ENCODE data around the gene ELAVL1. TPM values are rescaled to one million over a fixed set of nuclear protein-coding genes. Genes with fewer than 3 reads are reported as not detected.
A peak's percentile ranks its signal among the peaks of the same experiment; 100 is the strongest.

The ELAVL1 gene
- total and polyA plus RNA-seq, 2 of the 13 experiments (the other 11 are each of a cell fraction or from before 2014, with no cell fraction given): 27.9 to 38.4 TPM

DNA sequence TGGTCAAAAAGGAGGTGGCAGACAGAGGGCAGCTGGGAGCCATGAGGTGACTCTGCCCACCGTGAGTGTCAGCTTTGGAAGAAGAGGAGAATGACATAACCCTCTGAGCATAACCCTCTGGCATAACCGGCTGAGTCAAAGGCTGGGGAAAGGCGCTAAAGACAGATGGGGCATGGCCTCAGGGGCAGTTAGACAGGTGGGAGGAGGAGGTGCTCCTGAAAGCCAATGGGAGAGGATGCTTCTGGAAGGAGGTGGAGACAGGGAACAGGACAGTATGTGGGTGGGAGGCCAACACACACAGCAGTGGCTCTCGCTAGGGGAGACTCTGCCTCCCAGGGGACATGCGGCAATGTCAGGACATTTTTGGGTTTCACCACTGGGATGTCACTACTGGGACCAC is 17.1 kb downstream of the ELAVL1 start:
- FAIRE-seq (no peak), ATAC-seq (no peak), DNase-seq (ENCODE audit: low spot score) (no peak)
- BruUV-seq (replicated peaks): no TSS peak
- Histone ChIP-seq H3K4me3 (replicated peaks in 1 of 3; ENCODE audit: insufficient read depth in 1 of 3, low read depth in 2 of 3, low read length in 3 of 3) (no peak overlapping the region), H3K27ac (ENCODE audit: extremely low read length, insufficient read depth, low read length) (no peak overlapping the region), H3K4me2 (ENCODE audit: low read depth, low read length) (no peak overlapping the region), H3K79me2 (ENCODE audit: insufficient read depth, low read length) (peaks cover 30% of the 10 kb centered on the region), H3K36me3 (replicated peaks in 1 of 2; ENCODE audit: control insufficient read depth in 1 of 2, insufficient read depth in 2 of 2, low read length in 2 of 2) (peaks cover 46 to 86% of the 10 kb centered on the region in 2 experiments), H3K27me3 (ENCODE audit: control insufficient read depth in 1 of 2, insufficient read depth in 2 of 2, low read length in 2 of 2) (no peaks in the 10 kb centered on the region), H3K9me3 (ENCODE audit: low read length) (no peaks in the 10 kb centered on the region), H3K9ac (ENCODE audit: insufficient read depth, low read depth, low read length) (no peak overlapping the region), H4K20me1 (ENCODE audit: insufficient read depth, low read length) (peaks cover 22% of the 10 kb centered on the region), H3K4me1 (ENCODE audit: insufficient read depth, low read length) (peaks cover 2% of the 10 kb centered on the region), H2AFZ (ENCODE audit: low read length) (no peak overlapping the region)
- no peak for TF ChIP-seq CAMTA2 (CRISPR knock-in tag; IDR thresholded peaks at IDR 0.05; ENCODE audit: borderline replicate concordance)
- no peak for TF ChIP-seq ZZZ3 (CRISPR knock-in tag; IDR thresholded peaks at IDR 0.05; ENCODE audit: borderline replicate concordance)
- TF ChIP-seq NFE2 (CRISPR knock-in tag; IDR thresholded peaks at IDR 0.05): no peak
- no peak for TF ChIP-seq KLF6 (CRISPR knock-in tag; IDR thresholded peaks at IDR 0.05)
- no peak for TF ChIP-seq THAP11 (CRISPR knock-in tag; IDR thresholded peaks at IDR 0.05)
- no peak for TF ChIP-seq ZNF704 (CRISPR knock-in tag; IDR thresholded peaks at IDR 0.05; ENCODE audit: borderline replicate concordance)
- POLR2A ChIA-PET: no interaction called here
- in situ Hi-C loops (cut with HindIII; ENCODE audit: extremely low pct_ligation_motif_present, low pct_unique_long_range_greater_than_20kb) (no loop called here), intact Hi-C loops (cut with micrococcal nuclease; ENCODE audit: unreplicated experiment) (no loop called here)
- CTCF ChIA-PET (ENCODE audit: low intra/inter-chr PET ratio, low total read pairs): no interaction called here
- WGBS (ENCODE audit: low lambda C conversion rate): 94% methylated on average over 5 of the region's 5 CpGs

GRCh38 chr19:7987114-7987768 is 18.2 kb downstream of the ELAVL1 start:
- 97% methylated on average over 10 of the region's 17 CpGs for WGBS (ENCODE audit: low lambda C conversion rate)
- FAIRE-seq (no peak), ATAC-seq (no peak), DNase-seq (ENCODE audit: low spot score) (no peak)
- no peak overlapping the region for H3K27ac ChIP-seq (ENCODE audit: extremely low read length, insufficient read depth, low read length)
- CTCF ChIA-PET (ENCODE audit: low intra/inter-chr PET ratio, low total read pairs): no interaction called here
- TF ChIP-seq PCBP1 (IDR thresholded peaks at IDR 0.05; ENCODE audit: borderline replicate concordance, low read depth, low read length) (no peak), TEAD2 (CRISPR knock-in tag; IDR thresholded peaks at IDR 0.05) (no peak), GPN1 (CRISPR knock-in tag; IDR thresholded peaks at IDR 0.05; ENCODE audit: borderline replicate concordance) (no peak), TARDBP (CRISPR knock-in tag; IDR thresholded peaks at IDR 0.05) (no peak), ZBTB25 (CRISPR knock-in tag; IDR thresholded peaks at IDR 0.05) (no peak), RBM22 (optimal IDR thresholded peaks at IDR 0.05; ENCODE audit: low read length) (peak; percentile 52), SOX6 (IDR thresholded peaks at IDR 0.05) (no peak), SOX6 (CRISPR knock-in tag; IDR thresholded peaks at IDR 0.05) (no peak)
- TF ChIP-seq, protein P1, sequence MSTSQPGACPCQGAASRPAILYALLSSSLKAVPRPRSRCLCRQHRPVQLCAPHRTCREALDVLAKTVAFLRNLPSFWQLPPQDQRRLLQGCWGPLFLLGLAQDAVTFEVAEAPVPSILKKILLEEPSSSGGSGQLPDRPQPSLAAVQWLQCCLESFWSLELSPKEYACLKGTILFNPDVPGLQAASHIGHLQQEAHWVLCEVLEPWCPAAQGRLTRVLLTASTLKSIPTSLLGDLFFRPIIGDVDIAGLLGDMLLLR (CRISPR knock-in tag; IDR thresholded peaks at IDR 0.05): no peak
- no peak overlapping the region for H2AFZ ChIP-seq (ENCODE audit: low read length)
- no peaks in the 10 kb centered on the region for H3K4me1 ChIP-seq (ENCODE audit: insufficient read depth, low read length)
- H3K9ac ChIP-seq (ENCODE audit: insufficient read depth, low read depth, low read length): no peak overlapping the region
- peaks cover 14% of the 10 kb centered on the region for H4K20me1 ChIP-seq (ENCODE audit: insufficient read depth, low read length)
- peaks cover 21% of the 10 kb centered on the region for H3K79me2 ChIP-seq (ENCODE audit: insufficient read depth, low read length)
- H3K27me3 ChIP-seq (ENCODE audit: control insufficient read depth in 1 of 2, insufficient read depth in 2 of 2, low read length in 2 of 2): no peaks in the 10 kb centered on the region
- intact Hi-C loops (cut with micrococcal nuclease; ENCODE audit: unreplicated experiment): no loop called here
- no peaks in the 10 kb centered on the region for H3K9me3 ChIP-seq (ENCODE audit: low read length)
- H3K4me2 ChIP-seq (ENCODE audit: low read depth, low read length): no peak overlapping the region
- BruUV-seq (replicated peaks): no TSS peak
- H3K36me3 ChIP-seq (replicated peaks in 1 of 2; ENCODE audit: control insufficient read depth in 1 of 2, insufficient read depth in 2 of 2, low read length in 2 of 2): peaks cover 52 to 87% of the 10 kb centered on the region in 2 experiments
- in situ Hi-C loops (cut with HindIII; ENCODE audit: extremely low pct_ligation_motif_present, low pct_unique_long_range_greater_than_20kb): no loop called here
- POLR2A ChIA-PET: no interaction called here
- no peak overlapping the region for H3K4me3 ChIP-seq (replicated peaks in 1 of 3; ENCODE audit: insufficient read depth in 1 of 3, low read depth in 2 of 3, low read length in 3 of 3)
